ENCODE data around the gene RFPL2.

- TF ChIP-seq CTCF (IDR thresholded peaks at IDR 0.05): no peak
- no peak for TF ChIP-seq POLR2A (IDR thresholded peaks at IDR 0.05)
Observed at GRCh38 chr22:32207971-32208480, 3.2 kb upstream of the RFPL2 start.

Measured in lower leg skin (tissue), 3 donors.